Uterus (tissue), 4 donors: ENCODE data around the gene NDUFB10. TPM values are rescaled to one million over a fixed set of nuclear protein-coding genes. Genes with fewer than 3 reads are reported as not detected.

Experiments
- DNase-seq, 2 donors: peaks; one replicate each; pipeline ENCODE4 v3.0.0-alpha.2; 2019 to 2020
- H3K27ac ChIP-seq, 2 donors: fragments of 200-600 bp; sonication (generic); 1 replicate in 1 of 2; 2 replicates in 1 of 2; pipeline ENCODE4 v1.5.1; 2016 to 2018
- H3K27me3 ChIP-seq, 2 donors: fragments of 200-600 bp; sonication (generic); one replicate each; pipeline ENCODE4 v1.5.1; 2018 to 2019; ENCODE audit warnings: control low read depth in 1 of 2
- H3K36me3 ChIP-seq, 2 donors: fragments of 200-600 bp; sonication (generic); one replicate each; pipeline ENCODE4 v1.5.1; 2019; ENCODE audit warnings: control low read depth in 1 of 2
- H3K4me1 ChIP-seq, 2 donors: fragments of 200-600 bp; sonication (generic); one replicate each; pipeline ENCODE4 v1.5.1; 2018 to 2019; ENCODE audit warnings: control low read depth in 1 of 2
- H3K4me3 ChIP-seq, 2 donors: fragments of 200-600 bp; sonication (generic); 1 replicate in 1 of 2; 2 replicates in 1 of 2; pipeline ENCODE4 v1.5.1; 2018 to 2019; ENCODE audit warnings: mild to moderate bottlenecking in 1 of 2
- H3K9me3 ChIP-seq, 2 donors: fragments of 200-600 bp; sonication (generic); one replicate each; pipeline ENCODE4 v1.5.1; 2019; ENCODE audit warnings: control low read depth in 1 of 2
- CTCF ChIP-seq, 4 experiments: fragments of 200-600 bp in 2 of 4; fragments of 450-650 bp in 2 of 4; sonication (generic) in 2 of 4; IDR thresholded peaks; one replicate each; pipeline ENCODE4 v1.5.1; 2016 to 2019; ENCODE audit warnings: antibody characterized with exemption in 4 of 4, mild to moderate bottlenecking in 2 of 4, moderate library complexity in 1 of 4
- POLR2A ChIP-seq, 2 donors: fragments of 450-650 bp; IDR thresholded peaks; one replicate each; pipeline ENCODE4 v1.6.1; 2016; ENCODE audit warnings: antibody characterized with exemption in 2 of 2, mild to moderate bottlenecking in 1 of 2, moderate library complexity in 1 of 2
- intact Hi-C: fragments of 100-400 bp; cut with DNase I; formaldehyde crosslinking; loops from one replicate; pipeline ENCODE4 v1.15.1; 2023; ENCODE audit warnings: low total_unique reads
- total RNA-seq, 4 donors: library from RNA; depleted of rRNA in 3 of 4; stranded (reverse); fragments of >200 nt in 3 of 4; gene quantifications; one replicate each; pipeline versions ENCODE4 v1.1.0 to v1.2.4, GENCODE V29; 2014 to 2023
- donor health status: DM: yes; HTN: yes; CAD: no.

NDUFB10 gene
- total RNA-seq, 4 donors from 2014 or later = 50.1 to 532 (median 78.0) TPM

DNA sequence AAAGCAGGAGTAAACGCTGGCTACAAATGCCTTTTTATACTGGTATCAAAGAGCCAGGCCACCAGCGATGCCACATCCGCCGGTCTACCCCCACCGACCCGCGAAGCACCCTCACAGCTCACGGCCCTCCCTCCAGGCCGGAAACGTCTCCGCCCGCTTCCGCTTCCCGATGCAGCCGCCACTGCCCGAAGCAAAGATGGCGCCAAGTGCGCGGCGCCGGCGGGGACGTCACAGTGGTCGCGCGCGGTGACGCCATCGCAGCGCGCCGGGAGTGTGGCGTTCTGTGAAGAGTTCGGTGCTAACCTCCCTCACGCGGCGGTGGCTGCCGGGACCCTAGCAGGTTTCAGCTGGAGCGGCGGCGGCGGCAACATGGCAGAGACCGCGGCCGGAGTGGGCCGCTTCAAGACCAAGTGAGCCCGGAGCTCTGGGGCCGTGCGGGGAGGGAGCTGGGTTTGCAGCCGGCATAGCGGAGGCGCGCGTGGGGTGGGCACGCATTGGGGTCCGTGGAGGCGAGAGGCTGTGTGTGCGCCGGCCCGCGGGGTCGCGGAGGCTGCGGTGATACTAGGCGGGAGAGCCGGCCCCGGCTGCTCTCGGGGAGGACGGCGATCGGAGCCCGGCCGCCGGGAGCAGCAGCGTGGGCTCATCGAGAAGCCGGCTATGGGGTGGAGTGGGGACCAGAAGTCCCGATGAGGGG, 12.6 kb downstream of the NDUFB10 start, which contains the start of gene TBL3:
TSS of gene TBL3 (plus strand) at position 258 of the 694 bp plus-strand sequence. CDS start at position 370, 112 bp downstream.
- intact Hi-C loops = no loop called here
- peak within 1 kb of the TSS; percentile 74 to 83 for H3K4me3 ChIP-seq
- TF ChIP-seq POLR2A (IDR thresholded peaks at IDR 0.05) (peak; percentile 91 to 95), CTCF (IDR thresholded peaks at IDR 0.05) (peak in 2 of 4 experiments; percentile 42 to 54)

DNA sequence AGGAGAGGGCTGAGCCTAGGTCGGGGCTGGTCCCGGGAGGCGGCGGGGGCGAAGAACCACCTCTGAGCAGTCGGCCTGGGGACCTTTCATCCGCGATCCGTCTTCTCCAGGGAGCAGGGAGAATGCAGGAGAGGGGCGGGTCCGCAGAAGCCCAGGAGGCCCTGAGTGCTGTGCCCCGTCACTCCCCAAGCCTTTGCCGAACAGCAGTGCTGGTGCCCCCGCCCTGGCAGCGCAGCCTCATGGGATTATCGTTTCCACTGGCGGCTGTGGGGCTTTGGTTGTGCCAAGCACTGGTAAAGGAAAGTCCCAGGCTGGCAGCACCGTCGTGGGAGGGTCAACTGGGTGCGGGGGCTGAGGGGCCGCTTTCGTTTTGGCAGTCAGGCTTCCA, 13.1 kb downstream of the NDUFB10 start:
- peak overlapping the region; percentile 77 to 86 for H3K27ac ChIP-seq
- H3K36me3 ChIP-seq = no peaks in the 10 kb centered on the region
- no peaks in the 10 kb centered on the region for H3K9me3 ChIP-seq
- peak overlapping the region; percentile 74 to 83 for H3K4me3 ChIP-seq
- TF ChIP-seq POLR2A (IDR thresholded peaks at IDR 0.05) (no peak), CTCF (IDR thresholded peaks at IDR 0.05) (no peak)
- H3K27me3 ChIP-seq = no peaks in the 10 kb centered on the region
- DNase-seq = no peak
- H3K4me1 ChIP-seq = peaks cover 0 to 18% of the 10 kb centered on the region in 2 donors
- intact Hi-C loops = no loop called here

More for the DNA sequence above, 12.6 kb downstream of the NDUFB10 start, which contains the start of gene TBL3:
- no peaks in the 10 kb centered on the region for H3K27me3 ChIP-seq
- no peaks in the 10 kb centered on the region for H3K36me3 ChIP-seq
- no peaks in the 10 kb centered on the region for H3K9me3 ChIP-seq
- peaks cover 0 to 18% of the 10 kb centered on the region in 2 donors for H3K4me1 ChIP-seq
- peak within 1 kb of the TSS; percentile 77 to 86 for H3K27ac ChIP-seq
- DNase-seq = peak; percentile 90 to 94

- no peak for TF ChIP-seq POLR2A (IDR thresholded peaks at IDR 0.05)
- no peak for TF ChIP-seq CTCF (IDR thresholded peaks at IDR 0.05)
Measured at GRCh38 chr16:1973461-1974156, 14.3 kb downstream of the NDUFB10 start.

DNA sequence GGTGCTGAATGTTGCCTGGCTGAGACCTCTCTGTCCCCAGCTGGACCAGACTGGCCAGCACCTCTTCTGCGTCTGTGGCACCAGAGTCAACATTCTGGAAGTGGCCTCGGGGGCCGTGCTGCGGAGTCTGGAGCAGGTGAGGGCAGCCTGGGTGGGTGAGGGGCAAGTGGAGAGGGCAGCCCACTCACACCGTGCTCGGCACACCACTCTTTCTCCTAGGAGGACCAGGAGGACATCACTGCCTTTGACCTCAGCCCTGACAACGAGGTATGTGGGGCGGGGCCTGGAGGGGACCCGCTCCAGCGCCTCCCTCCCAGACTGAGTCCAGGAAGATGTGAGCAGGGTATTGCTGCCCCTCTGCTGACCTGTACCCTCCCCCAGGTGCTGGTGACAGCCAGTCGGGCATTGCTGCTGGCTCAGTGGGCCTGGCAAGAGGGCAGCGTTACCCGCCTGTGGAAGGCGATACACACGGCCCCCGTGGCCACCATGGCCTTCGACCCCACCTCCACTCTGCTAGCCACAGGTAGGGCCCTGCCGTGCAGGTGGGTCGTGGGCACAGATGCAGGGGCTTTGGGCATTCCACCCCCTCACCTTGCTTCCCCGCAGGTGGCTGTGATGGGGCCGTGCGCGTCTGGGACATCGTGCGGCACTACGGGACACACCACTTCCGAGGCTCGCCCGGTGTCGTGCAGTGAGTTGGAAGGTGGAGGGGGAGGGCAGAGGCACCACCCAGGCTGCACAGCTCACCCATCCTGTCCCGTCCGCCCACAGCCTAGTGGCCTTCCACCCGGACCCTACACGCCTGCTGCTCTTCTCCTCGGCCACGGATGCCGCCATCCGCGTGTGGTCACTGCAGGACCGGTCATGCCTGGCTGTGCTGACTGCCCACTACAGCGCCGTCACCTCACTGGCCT, 15.1 kb downstream of the NDUFB10 start:
- no peaks in the 10 kb centered on the region for H3K27me3 ChIP-seq
- intact Hi-C loops = no loop called here

More at GRCh38 chr16:1973461-1974156, 14.3 kb downstream of the NDUFB10 start:
- H3K27me3 ChIP-seq = no peaks in the 10 kb centered on the region
- no peaks in the 10 kb centered on the region for H3K9me3 ChIP-seq
- peaks cover 0 to 18% of the 10 kb centered on the region in 2 donors for H3K4me1 ChIP-seq
- H3K4me3 ChIP-seq = no peak overlapping the region
- no peaks in the 10 kb centered on the region for H3K36me3 ChIP-seq
- DNase-seq = no peak
- intact Hi-C loops = no loop called here
- no peak overlapping the region for H3K27ac ChIP-seq

More for the DNA sequence above, 15.1 kb downstream of the NDUFB10 start:
- Histone ChIP-seq H3K4me1 (peaks cover 0 to 18% of the 10 kb centered on the region in 2 donors), H3K36me3 (no peaks in the 10 kb centered on the region), H3K27ac (no peak overlapping the region), H3K9me3 (no peaks in the 10 kb centered on the region), H3K4me3 (no peak overlapping the region)
- no peak for DNase-seq
- no peak for TF ChIP-seq POLR2A (IDR thresholded peaks at IDR 0.05)
- TF ChIP-seq CTCF (IDR thresholded peaks at IDR 0.05) = no peak
